PFSK-1 (cell line): ENCODE data around the gene MR1.

Experiments used
- FOXP2 ChIP-seq: optimal IDR thresholded peaks from 2 replicates; pipeline ENCODE3; 2011; ENCODE audit warnings: borderline replicate concordance, control low read depth, inconsistent platforms; ENCODE audit not compliant: insufficient read depth; ENCODE audit errors: extremely low read length, extremely low read depth
- POLR2AphosphoS5 ChIP-seq: IDR thresholded peaks from 2 replicates; pipeline ENCODE4 v1.6.1; 2012; ENCODE audit warnings: low read depth, mild to moderate bottlenecking, control low read depth, low read length, moderate library complexity
- SIN3A ChIP-seq: IDR thresholded peaks from 2 replicates; pipeline ENCODE4 v1.6.1; 2012; ENCODE audit warnings: mild to moderate bottlenecking, low read length, moderate library complexity, borderline replicate concordance; ENCODE audit not compliant: insufficient read depth
- TAF1 ChIP-seq: IDR thresholded peaks from 2 replicates; pipeline ENCODE4 v1.6.1; 2012; ENCODE audit warnings: low read length, control low read depth, borderline replicate concordance; ENCODE audit not compliant: insufficient read depth
- TF ChIP-seq, protein P1 (sequence below), 2 experiments: IDR thresholded peaks; 2 replicates each; pipeline versions ENCODE4 v1.6.1 to v1.8.0; 2011 to 2012; ENCODE audit warnings: low read depth in 2 of 2, low read length in 2 of 2, control low read depth in 1 of 2, inconsistent platforms in 1 of 2, mild to moderate bottlenecking in 1 of 2, moderate library complexity in 1 of 2; ENCODE audit not compliant: insufficient read depth in 1 of 2

Gene MR1

DNA sequence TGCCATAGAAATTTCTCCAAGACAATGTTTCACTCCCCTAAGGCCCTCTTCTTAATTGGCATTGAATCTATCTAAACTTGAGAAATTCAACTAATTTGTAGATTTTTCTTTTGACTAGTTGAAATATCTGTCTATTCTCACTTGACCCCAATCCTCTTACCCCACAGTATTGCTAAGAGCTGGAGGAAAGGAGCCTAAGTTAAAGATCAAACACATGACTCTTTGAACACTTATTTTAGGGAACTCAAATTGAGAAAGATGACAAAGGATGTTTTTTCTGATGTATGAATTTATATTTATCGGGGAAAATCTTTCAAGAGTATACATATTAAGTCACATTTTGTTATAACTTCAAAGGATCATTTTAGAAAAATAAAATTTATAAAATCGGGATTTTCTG is 3.6 kb downstream of the MR1 start:
- no peak for TF ChIP-seq POLR2AphosphoS5
- TF ChIP-seq SIN3A, result no peak
- TF ChIP-seq TAF1, result no peak

DNA sequence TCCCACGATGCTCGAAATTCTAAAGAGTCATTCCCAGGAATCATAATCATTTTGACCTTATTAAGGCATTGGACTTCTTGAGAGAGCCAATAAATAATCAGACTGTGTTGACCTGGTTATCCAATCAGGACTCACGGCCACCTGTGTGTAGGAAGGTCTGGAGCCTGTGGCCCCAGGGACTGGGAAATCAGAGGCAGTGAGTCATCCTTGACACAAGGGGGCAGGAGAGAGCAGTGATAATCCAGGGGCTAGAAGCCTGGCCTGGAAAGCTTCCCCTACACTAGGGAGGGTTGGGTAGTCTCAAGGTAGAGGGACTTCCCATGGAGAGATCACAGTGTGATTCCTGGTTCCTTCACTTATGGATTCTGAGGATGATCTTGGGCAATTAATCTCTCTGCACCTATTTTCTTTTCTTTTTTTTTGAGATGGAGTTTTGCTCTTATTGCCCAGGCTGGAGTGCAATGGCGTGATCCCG is 4.7 kb downstream of the MR1 start:
- TF ChIP-seq FOXP2 (peak; percentile 37), POLR2AphosphoS5 (no peak)
- TF ChIP-seq, protein P1, sequence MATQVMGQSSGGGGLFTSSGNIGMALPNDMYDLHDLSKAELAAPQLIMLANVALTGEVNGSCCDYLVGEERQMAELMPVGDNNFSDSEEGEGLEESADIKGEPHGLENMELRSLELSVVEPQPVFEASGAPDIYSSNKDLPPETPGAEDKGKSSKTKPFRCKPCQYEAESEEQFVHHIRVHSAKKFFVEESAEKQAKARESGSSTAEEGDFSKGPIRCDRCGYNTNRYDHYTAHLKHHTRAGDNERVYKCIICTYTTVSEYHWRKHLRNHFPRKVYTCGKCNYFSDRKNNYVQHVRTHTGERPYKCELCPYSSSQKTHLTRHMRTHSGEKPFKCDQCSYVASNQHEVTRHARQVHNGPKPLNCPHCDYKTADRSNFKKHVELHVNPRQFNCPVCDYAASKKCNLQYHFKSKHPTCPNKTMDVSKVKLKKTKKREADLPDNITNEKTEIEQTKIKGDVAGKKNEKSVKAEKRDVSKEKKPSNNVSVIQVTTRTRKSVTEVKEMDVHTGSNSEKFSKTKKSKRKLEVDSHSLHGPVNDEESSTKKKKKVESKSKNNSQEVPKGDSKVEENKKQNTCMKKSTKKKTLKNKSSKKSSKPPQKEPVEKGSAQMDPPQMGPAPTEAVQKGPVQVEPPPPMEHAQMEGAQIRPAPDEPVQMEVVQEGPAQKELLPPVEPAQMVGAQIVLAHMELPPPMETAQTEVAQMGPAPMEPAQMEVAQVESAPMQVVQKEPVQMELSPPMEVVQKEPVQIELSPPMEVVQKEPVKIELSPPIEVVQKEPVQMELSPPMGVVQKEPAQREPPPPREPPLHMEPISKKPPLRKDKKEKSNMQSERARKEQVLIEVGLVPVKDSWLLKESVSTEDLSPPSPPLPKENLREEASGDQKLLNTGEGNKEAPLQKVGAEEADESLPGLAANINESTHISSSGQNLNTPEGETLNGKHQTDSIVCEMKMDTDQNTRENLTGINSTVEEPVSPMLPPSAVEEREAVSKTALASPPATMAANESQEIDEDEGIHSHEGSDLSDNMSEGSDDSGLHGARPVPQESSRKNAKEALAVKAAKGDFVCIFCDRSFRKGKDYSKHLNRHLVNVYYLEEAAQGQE (IDR thresholded peaks at IDR 0.05; ENCODE audit: insufficient read depth in 1 of 2, low read depth in 2 of 2, low read length in 2 of 2), result no peak

DNA sequence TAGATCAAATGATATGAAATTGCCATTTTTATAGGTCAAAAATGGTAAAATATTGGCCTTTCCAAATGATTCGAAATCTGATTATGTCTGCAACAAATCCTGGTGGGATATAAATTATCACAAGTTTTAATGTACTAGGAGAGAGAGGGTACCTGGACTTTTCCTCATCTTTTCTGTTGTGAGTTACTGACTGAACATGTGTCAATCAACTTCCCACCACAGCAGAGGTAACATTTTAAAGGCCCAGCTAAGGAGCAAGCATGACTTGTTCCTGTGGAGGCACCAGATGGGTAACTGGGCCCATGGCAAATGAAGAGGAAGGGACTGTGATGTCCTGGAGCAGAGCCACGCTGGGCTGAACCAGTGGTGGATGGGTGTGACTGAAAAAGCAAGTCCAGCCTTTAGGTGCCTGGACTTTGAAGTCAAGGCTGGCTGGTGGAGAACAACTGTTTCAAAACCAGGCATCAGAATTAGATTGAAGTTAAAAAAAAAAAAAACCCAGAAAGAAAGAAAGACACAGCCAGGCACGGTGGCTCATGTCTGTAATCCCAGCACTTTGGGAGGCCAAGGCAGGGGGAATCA is 6.6 kb downstream of the MR1 start:
- TF ChIP-seq SIN3A (no peak), POLR2AphosphoS5 (no peak), FOXP2 (no peak), TAF1 (no peak)
- TF ChIP-seq, protein P1 (IDR thresholded peaks at IDR 0.05; ENCODE audit: insufficient read depth in 1 of 2, low read depth in 2 of 2, low read length in 2 of 2), result no peak

DNA sequence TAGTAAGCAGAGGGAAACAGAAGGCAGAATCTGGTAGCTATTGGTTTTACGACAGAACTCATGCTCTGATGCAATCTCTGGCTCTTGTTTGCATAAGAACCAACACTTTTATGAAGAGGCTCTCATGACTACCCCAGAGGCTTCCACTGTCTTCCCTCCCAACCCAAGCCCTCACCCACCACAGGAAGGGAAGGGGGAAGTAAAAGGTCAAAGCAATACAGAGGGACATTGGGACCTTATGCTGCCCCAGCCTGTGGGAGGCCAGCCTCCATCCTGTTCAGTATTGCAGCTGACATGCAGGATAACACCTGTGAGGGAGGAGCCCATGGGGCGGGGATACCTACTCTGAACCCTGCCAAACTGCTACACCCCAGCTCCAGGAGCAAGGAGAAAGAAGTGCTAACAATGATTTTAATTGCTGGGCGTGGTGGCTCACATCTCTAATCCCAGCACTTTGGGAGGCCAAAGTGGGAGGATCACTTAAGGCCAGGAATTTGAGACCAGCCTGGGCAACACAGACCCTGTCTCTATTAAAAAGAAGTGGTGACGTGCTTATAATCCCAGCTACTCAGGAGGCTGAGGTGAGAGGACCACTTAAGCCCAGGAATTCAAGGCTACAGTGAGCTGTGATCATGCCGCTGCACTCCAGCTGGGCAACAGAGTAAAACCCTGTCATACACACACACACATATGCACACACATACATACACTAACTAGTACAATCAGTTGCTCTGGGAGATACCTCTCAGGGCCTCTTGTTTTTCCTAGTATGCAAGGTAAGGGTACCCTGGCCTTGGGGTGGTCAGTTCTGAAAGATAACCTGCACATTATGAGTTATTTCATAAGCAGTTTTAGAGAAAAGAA is 9.5 kb downstream of the MR1 start:
- TF ChIP-seq POLR2AphosphoS5 (no peak), FOXP2 (no peak), TAF1 (no peak), SIN3A (no peak)
- TF ChIP-seq, protein P1 (IDR thresholded peaks at IDR 0.05; ENCODE audit: insufficient read depth in 1 of 2, low read depth in 2 of 2, low read length in 2 of 2), result no peak

DNA sequence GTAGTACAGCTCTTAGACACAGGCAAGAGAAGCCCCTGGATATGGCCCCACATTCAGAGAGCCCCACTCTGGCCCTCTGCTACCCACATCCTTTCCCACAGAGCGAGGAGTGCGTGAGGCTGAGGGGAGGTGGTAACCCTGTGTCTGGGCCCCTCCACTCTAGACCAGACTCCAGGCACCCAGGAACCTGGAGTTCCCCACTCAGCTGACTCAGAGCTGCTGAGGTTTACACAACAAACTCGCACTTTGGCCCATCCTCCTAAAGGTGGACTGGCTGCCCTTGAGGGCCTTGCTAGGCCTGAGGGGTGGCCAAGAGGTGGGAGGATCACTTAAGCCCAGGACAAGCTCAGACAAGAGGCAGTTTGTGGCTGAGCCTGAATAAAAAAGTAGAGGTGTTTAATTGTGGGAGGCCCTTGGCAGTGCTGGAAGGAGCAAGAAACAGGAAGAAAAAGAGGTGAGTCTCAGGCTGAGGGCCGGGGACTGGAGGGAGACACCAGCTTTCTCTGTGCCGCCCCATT is 10.7 kb downstream of the MR1 start:
- TF ChIP-seq FOXP2 (no peak), SIN3A (no peak), POLR2AphosphoS5 (no peak), TAF1 (no peak)
- TF ChIP-seq, protein P1 (IDR thresholded peaks at IDR 0.05; ENCODE audit: insufficient read depth in 1 of 2, low read depth in 2 of 2, low read length in 2 of 2), result no peak
